Nephron progenitor cell (in vitro differentiated cells): Measurements from ENCODE around the gene TAF10.
A peak's percentile ranks its signal among the peaks of the same experiment; 100 is the strongest.

Experiments used
- DNase-seq: peaks from one replicate; pipeline ENCODE4 v3.0.0; 2021
- H3K27ac Mint-ChIP-seq: 2 replicates; pipeline ENCODE4 v1.8.0; 2021; ENCODE audit warnings: mild to moderate bottlenecking, moderate library complexity, mixed read lengths
- H3K27me3 Mint-ChIP-seq: 2 replicates; pipeline ENCODE4 v1.8.0; 2021; ENCODE audit warnings: mild to moderate bottlenecking, low read depth, mixed read lengths; ENCODE audit not compliant: poor library complexity
- H3K36me3 Mint-ChIP-seq: 2 replicates; pipeline ENCODE4 v1.8.0; 2021; ENCODE audit warnings: low read depth, mixed read lengths
- H3K4me1 Mint-ChIP-seq: 2 replicates; pipeline ENCODE4 v1.8.0; 2021; ENCODE audit warnings: mixed read lengths
- H3K4me3 Mint-ChIP-seq: 2 replicates; pipeline ENCODE4 v1.8.0; 2021; ENCODE audit warnings: mild to moderate bottlenecking, moderate library complexity, mixed read lengths
- H3K9me3 Mint-ChIP-seq: 2 replicates; pipeline ENCODE4 v1.8.0; 2021; ENCODE audit warnings: mild to moderate bottlenecking, moderate library complexity, mixed read lengths
- CTCF ChIP-seq: fragments of 200-600 bp; sonication (generic); IDR thresholded peaks from 2 replicates; pipeline ENCODE4 v1.5.0; 2021; ENCODE audit warnings: antibody characterized with exemption

Gene TAF10

GRCh38 chr11:6625156-6625831 lies 13.3 kb upstream of the TAF10 start:
- no peak overlapping the region for H3K4me3 Mint-ChIP-seq
- H3K4me1 Mint-ChIP-seq, result no peaks in the 10 kb centered on the region
- H3K27me3 Mint-ChIP-seq, result peaks cover 12% of the 10 kb centered on the region
- DNase-seq, result no peak
- H3K27ac Mint-ChIP-seq, result no peak overlapping the region
- peaks cover 48% of the 10 kb centered on the region for H3K36me3 Mint-ChIP-seq
- no peaks in the 10 kb centered on the region for H3K9me3 Mint-ChIP-seq
- no peak for TF ChIP-seq CTCF

GRCh38 chr11:6623391-6624363 lies 11.7 kb upstream of the TAF10 start:
- no peak overlapping the region for H3K27ac Mint-ChIP-seq
- DNase-seq, result no peak

GRCh38 chr11:6622261-6623171 lies 10.5 kb upstream of the TAF10 start:
- no peak for DNase-seq
- H3K9me3 Mint-ChIP-seq, result no peaks in the 10 kb centered on the region
- no peak overlapping the region for H3K27ac Mint-ChIP-seq
- no peaks in the 10 kb centered on the region for H3K27me3 Mint-ChIP-seq
- H3K4me3 Mint-ChIP-seq, result no peak overlapping the region
- H3K36me3 Mint-ChIP-seq, result peaks cover 23% of the 10 kb centered on the region
- no peak for TF ChIP-seq CTCF
- no peaks in the 10 kb centered on the region for H3K4me1 Mint-ChIP-seq

More at GRCh38 chr11:6623391-6624363, 11.7 kb upstream of the TAF10 start:
- TF ChIP-seq CTCF, result no peak
- no peaks in the 10 kb centered on the region for H3K9me3 Mint-ChIP-seq
- H3K4me1 Mint-ChIP-seq, result no peaks in the 10 kb centered on the region
- H3K36me3 Mint-ChIP-seq, result peaks cover 34% of the 10 kb centered on the region
- no peak overlapping the region for H3K4me3 Mint-ChIP-seq
- peaks cover 6% of the 10 kb centered on the region for H3K27me3 Mint-ChIP-seq

GRCh38 chr11:6621711-6622211 lies 9.7 kb upstream of the TAF10 start:
- Mint-ChIP-seq H3K4me3 (no peak overlapping the region), H3K9me3 (no peaks in the 10 kb centered on the region), H3K36me3 (peaks cover 18% of the 10 kb centered on the region), H3K27ac (peak overlapping the region; percentile 27), H3K4me1 (no peaks in the 10 kb centered on the region), H3K27me3 (no peaks in the 10 kb centered on the region)
- no peak for DNase-seq
- no peak for TF ChIP-seq CTCF

GRCh38 chr11:6620636-6621035 lies 8.6 kb upstream of the TAF10 start:
- H3K27me3 Mint-ChIP-seq, result no peaks in the 10 kb centered on the region
- TF ChIP-seq CTCF, result no peak
- H3K4me1 Mint-ChIP-seq, result peaks cover 4% of the 10 kb centered on the region
- H3K36me3 Mint-ChIP-seq, result peaks cover 17% of the 10 kb centered on the region
- H3K27ac Mint-ChIP-seq, result no peak overlapping the region
- no peak for DNase-seq
- H3K4me3 Mint-ChIP-seq, result no peak overlapping the region
- H3K9me3 Mint-ChIP-seq, result no peaks in the 10 kb centered on the region
